B cell (primary cell): ENCODE data around the gene C1QTNF7.

Experiments
- EZH2 ChIP-seq: IDR thresholded peaks from 2 replicates; pipeline ENCODE4 v1.6.1; 2012; ENCODE audit warnings: borderline replicate concordance, low read depth, mild to moderate bottlenecking, moderate library complexity, low read length; ENCODE audit not compliant: insufficient read depth, poor library complexity, severe bottlenecking
- TF ChIP-seq, protein P1 (sequence below): fragments of 200-600 bp; IDR thresholded peaks from one replicate; pipeline ENCODE4 v1.8.0; 2022; ENCODE audit warnings: antibody characterized with exemption, mild to moderate bottlenecking

DNA sequence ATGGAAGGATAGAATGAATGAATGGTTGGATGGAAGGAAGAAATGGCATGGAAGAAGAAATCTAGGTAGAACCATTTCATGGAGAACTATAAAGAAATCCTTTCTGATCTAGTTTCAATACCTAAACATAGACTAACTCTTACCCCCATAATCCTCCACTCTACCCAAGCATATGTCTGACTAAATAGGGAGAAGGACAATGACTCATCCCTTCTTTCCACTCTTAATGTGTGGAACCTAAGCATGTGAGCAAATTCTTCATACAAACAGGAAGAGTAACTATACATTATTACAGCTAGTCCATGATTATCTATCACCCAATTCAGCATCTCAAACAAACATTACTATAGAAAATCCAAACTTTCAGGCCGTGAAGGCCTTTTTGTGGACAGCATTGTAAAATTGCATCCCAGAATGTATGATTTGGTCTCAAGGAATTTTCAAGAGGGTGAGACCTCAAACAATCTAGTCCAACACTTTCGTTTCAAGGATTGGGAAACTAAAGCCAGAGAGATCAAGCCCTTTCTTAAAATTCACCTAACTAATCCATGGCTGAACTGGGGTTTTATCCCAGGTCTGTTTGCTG, 11.2 kb downstream of the C1QTNF7 start:
- TF ChIP-seq, protein P1, sequence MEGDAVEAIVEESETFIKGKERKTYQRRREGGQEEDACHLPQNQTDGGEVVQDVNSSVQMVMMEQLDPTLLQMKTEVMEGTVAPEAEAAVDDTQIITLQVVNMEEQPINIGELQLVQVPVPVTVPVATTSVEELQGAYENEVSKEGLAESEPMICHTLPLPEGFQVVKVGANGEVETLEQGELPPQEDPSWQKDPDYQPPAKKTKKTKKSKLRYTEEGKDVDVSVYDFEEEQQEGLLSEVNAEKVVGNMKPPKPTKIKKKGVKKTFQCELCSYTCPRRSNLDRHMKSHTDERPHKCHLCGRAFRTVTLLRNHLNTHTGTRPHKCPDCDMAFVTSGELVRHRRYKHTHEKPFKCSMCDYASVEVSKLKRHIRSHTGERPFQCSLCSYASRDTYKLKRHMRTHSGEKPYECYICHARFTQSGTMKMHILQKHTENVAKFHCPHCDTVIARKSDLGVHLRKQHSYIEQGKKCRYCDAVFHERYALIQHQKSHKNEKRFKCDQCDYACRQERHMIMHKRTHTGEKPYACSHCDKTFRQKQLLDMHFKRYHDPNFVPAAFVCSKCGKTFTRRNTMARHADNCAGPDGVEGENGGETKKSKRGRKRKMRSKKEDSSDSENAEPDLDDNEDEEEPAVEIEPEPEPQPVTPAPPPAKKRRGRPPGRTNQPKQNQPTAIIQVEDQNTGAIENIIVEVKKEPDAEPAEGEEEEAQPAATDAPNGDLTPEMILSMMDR, result no peak
- TF ChIP-seq EZH2, result no peak
